VCaP (cell line): ENCODE measurements around the gene NEIL1.
"Not testable (repeated sequence)": the region's sequence is repeated elsewhere in the genome, so short reads cannot be mapped to it uniquely, and the experiment has no call there.

Source experiments
- H3K27ac ChIP-seq: fragments of 450-650 bp; 2 replicates; pipeline ENCODE4 v1.5.1; 2017
- CTCF ChIP-seq: fragments of 450-650 bp; conservative IDR thresholded peaks from 2 replicates; pipeline ENCODE4 v1.5.1; 2017; ENCODE audit warnings: mild to moderate bottlenecking, moderate library complexity

NEIL1 gene

GRCh38 chr15:75339531-75340240 is 7.2 kb upstream of the NEIL1 start:
- no peak overlapping the region for H3K27ac ChIP-seq
- TF ChIP-seq CTCF: no peak

GRCh38 chr15:75342221-75342620 is 4.6 kb upstream of the NEIL1 start:
- H3K27ac ChIP-seq: no peak overlapping the region
- TF ChIP-seq CTCF: no peak

GRCh38 chr15:75343953-75344352 is 2.9 kb upstream of the NEIL1 start:
- not testable (repeated sequence) for H3K27ac ChIP-seq

GRCh38 chr15:75347222-75348033 is 589 bp downstream of the NEIL1 start:
- H3K27ac ChIP-seq: peak overlapping the region; percentile 84

GRCh38 chr15:75348034-75348561 is 1.3 kb downstream of the NEIL1 start:
- no peak for TF ChIP-seq CTCF
- H3K27ac ChIP-seq: peak overlapping the region; percentile 84

More at GRCh38 chr15:75347222-75348033, 589 bp downstream of the NEIL1 start:
- TF ChIP-seq CTCF: no peak

- TF ChIP-seq CTCF: no peak
- peak overlapping the region; percentile 84 for H3K27ac ChIP-seq
These were observed 1.9 kb downstream of the NEIL1 start for GRCh38 chr15:75348562-75349350.

GRCh38 chr15:75349351-75349669 is 2.5 kb downstream of the NEIL1 start:
- H3K27ac ChIP-seq: not testable (repeated sequence)

GRCh38 chr15:75349851-75350588 is 3.2 kb downstream of the NEIL1 start:
- no peak overlapping the region for H3K27ac ChIP-seq
- TF ChIP-seq CTCF: no peak
